Measurements from ENCODE around the gene ATXN1. TPM values are rescaled to one million over a fixed set of nuclear protein-coding genes. Genes with fewer than 3 reads are reported as not detected.

The ATXN1 gene
- polyA plus RNA-seq, 1 donor from 2014 or later, result 28.2 TPM

GRCh38 chr6:16322666-16323312 is 438.5 kb downstream of the ATXN1 start:
- Histone ChIP-seq H3F3A (ENCODE audit: insufficient read depth, low read length, poor library complexity, severe bottlenecking) (peaks cover 2% of the 10 kb centered on the region), H3K27ac (ENCODE audit: low read length) (peak overlapping the region; percentile 89), H3K27me3 (ENCODE audit: insufficient read depth, low read depth, low read length) (no peaks in the 10 kb centered on the region), H3K36me3 (ENCODE audit: insufficient read depth, low read length) (peaks cover 9% of the 10 kb centered on the region), H3K79me2 (replicated peaks; ENCODE audit: insufficient read depth, low read length) (no peaks in the 10 kb centered on the region), H3K9me3 (ENCODE audit: low read length) (peaks cover 3% of the 10 kb centered on the region), H3K4me3 (ENCODE audit: low read length) (peak overlapping the region; percentile 43), H3K9me2 (ENCODE audit: insufficient read depth, low read length) (no peaks in the 10 kb centered on the region), H3K4me2 (ENCODE audit: low read length) (no peak overlapping the region), H3K9ac (ENCODE audit: low read length) (peak overlapping the region; percentile 59), H4K20me1 (ENCODE audit: insufficient read depth) (no peaks in the 10 kb centered on the region), H2AFZ (ENCODE audit: low read depth, low read length) (no peak overlapping the region)
- TF ChIP-seq EZH2 (IDR thresholded peaks at IDR 0.05; ENCODE audit: borderline replicate concordance, insufficient read depth, low read length, poor library complexity, severe bottlenecking) (no peak), TAF1 (IDR thresholded peaks at IDR 0.05; ENCODE audit: low read depth) (peak; percentile 60), REST (IDR thresholded peaks at IDR 0.05; ENCODE audit: borderline replicate concordance) (peak; percentile 85), EP300 (conservative IDR thresholded peaks at IDR 0.05; ENCODE audit: poor library complexity, severe bottlenecking) (peak; percentile 72), RAD21 (conservative IDR thresholded peaks at IDR 0.05) (peak; percentile 16), POLR2AphosphoS5 (IDR thresholded peaks at IDR 0.05) (peak; percentile 89), CTCF (IDR thresholded peaks at IDR 0.05; ENCODE audit: poor library complexity, severe bottlenecking) (no peak), SMC3 (conservative IDR thresholded peaks at IDR 0.05; ENCODE audit: poor library complexity) (peak; percentile 39)

GRCh38 chr6:16321826-16322225 is 439.4 kb downstream of the ATXN1 start:
- TF ChIP-seq EP300 (conservative IDR thresholded peaks at IDR 0.05; ENCODE audit: poor library complexity, severe bottlenecking), result no peak
- TF ChIP-seq CTCF (IDR thresholded peaks at IDR 0.05; ENCODE audit: poor library complexity, severe bottlenecking), result no peak
- TF ChIP-seq POLR2AphosphoS5 (IDR thresholded peaks at IDR 0.05), result no peak
- no peak for TF ChIP-seq MXI1 (conservative IDR thresholded peaks at IDR 0.05; ENCODE audit: poor library complexity, severe bottlenecking)
- TF ChIP-seq EZH2 (IDR thresholded peaks at IDR 0.05; ENCODE audit: borderline replicate concordance, insufficient read depth, low read length, poor library complexity, severe bottlenecking), result no peak
- no peak for TF ChIP-seq TAF1 (IDR thresholded peaks at IDR 0.05; ENCODE audit: low read depth)
- no peak for TF ChIP-seq RAD21 (conservative IDR thresholded peaks at IDR 0.05)
- H3K4me3 ChIP-seq (ENCODE audit: low read length), result no peak overlapping the region
- no peaks in the 10 kb centered on the region for H3K27me3 ChIP-seq (ENCODE audit: insufficient read depth, low read depth, low read length)
- no peak overlapping the region for H3K4me2 ChIP-seq (ENCODE audit: low read length)
- H3K9me3 ChIP-seq (ENCODE audit: low read length), result peaks cover 3% of the 10 kb centered on the region
- H3K9ac ChIP-seq (ENCODE audit: low read length), result peak overlapping the region; percentile 59
- H3K79me2 ChIP-seq (replicated peaks; ENCODE audit: insufficient read depth, low read length), result no peaks in the 10 kb centered on the region
- H3K9me2 ChIP-seq (ENCODE audit: insufficient read depth, low read length), result no peaks in the 10 kb centered on the region
- H4K20me1 ChIP-seq (ENCODE audit: insufficient read depth), result no peaks in the 10 kb centered on the region
- no peak overlapping the region for H2AFZ ChIP-seq (ENCODE audit: low read depth, low read length)
- peak overlapping the region; percentile 89 for H3K27ac ChIP-seq (ENCODE audit: low read length)
- H3F3A ChIP-seq (ENCODE audit: insufficient read depth, low read length, poor library complexity, severe bottlenecking), result peaks cover 2% of the 10 kb centered on the region
- peaks cover 9% of the 10 kb centered on the region for H3K36me3 ChIP-seq (ENCODE audit: insufficient read depth, low read length)

Measured in neural cell (in vitro differentiated cells).